HFFc6 (cell line): ENCODE data around the gene OCEL1. TPM values are rescaled to one million over a fixed set of nuclear protein-coding genes. Genes with fewer than 3 reads are reported as not detected.

Source experiments
- DNase-seq: peaks from one replicate; pipeline ENCODE4 v3.0.0-alpha.2; 2018
- H3K27ac Mint-ChIP-seq: 2 replicates; pipeline ENCODE4 v1.8.0; 2020; ENCODE audit warnings: mild to moderate bottlenecking, mixed read lengths
- H3K27me3 Mint-ChIP-seq: 2 replicates; pipeline ENCODE4 v1.8.0; 2021; ENCODE audit warnings: mild to moderate bottlenecking, moderate library complexity, mixed read lengths; ENCODE audit not compliant: insufficient read depth
- H3K36me3 Mint-ChIP-seq: 2 replicates; pipeline ENCODE4 v1.8.0; 2021; ENCODE audit warnings: low read depth, mixed read lengths
- H3K4me1 Mint-ChIP-seq: 2 replicates; pipeline ENCODE4 v1.8.0; 2020; ENCODE audit warnings: low read depth, mixed read lengths
- H3K4me3 Mint-ChIP-seq: 2 replicates; pipeline ENCODE4 v1.8.0; 2020; ENCODE audit warnings: mild to moderate bottlenecking, moderate library complexity, mixed read lengths
- H3K9me3 Mint-ChIP-seq: 2 replicates; pipeline ENCODE4 v1.8.0; 2020; ENCODE audit warnings: mild to moderate bottlenecking, mixed read lengths
- total RNA-seq, 6 experiments: library from RNA; stranded (reverse); fragmentation: NEBNext Ultra II Directional; extraction: Animal tissue kit (Norgen Biotek cat#: 25700); gene quantifications; 2 replicates in 1 of 6; 3 replicates in 5 of 6; pipeline ENCODE4 v1.2.3, GENCODE V29; 2021
- TF ChIP-seq, protein P1 (sequence below): fragments of 200-600 bp; sonication (generic); IDR thresholded peaks from 2 replicates; pipeline ENCODE4 v1.5.0; 2021; ENCODE audit warnings: antibody characterized with exemption, mild to moderate bottlenecking

The OCEL1 gene
- total RNA-seq, 6 experiments from 2014 or later: 13.0 to 20.3 (median 17.4) TPM

DNA sequence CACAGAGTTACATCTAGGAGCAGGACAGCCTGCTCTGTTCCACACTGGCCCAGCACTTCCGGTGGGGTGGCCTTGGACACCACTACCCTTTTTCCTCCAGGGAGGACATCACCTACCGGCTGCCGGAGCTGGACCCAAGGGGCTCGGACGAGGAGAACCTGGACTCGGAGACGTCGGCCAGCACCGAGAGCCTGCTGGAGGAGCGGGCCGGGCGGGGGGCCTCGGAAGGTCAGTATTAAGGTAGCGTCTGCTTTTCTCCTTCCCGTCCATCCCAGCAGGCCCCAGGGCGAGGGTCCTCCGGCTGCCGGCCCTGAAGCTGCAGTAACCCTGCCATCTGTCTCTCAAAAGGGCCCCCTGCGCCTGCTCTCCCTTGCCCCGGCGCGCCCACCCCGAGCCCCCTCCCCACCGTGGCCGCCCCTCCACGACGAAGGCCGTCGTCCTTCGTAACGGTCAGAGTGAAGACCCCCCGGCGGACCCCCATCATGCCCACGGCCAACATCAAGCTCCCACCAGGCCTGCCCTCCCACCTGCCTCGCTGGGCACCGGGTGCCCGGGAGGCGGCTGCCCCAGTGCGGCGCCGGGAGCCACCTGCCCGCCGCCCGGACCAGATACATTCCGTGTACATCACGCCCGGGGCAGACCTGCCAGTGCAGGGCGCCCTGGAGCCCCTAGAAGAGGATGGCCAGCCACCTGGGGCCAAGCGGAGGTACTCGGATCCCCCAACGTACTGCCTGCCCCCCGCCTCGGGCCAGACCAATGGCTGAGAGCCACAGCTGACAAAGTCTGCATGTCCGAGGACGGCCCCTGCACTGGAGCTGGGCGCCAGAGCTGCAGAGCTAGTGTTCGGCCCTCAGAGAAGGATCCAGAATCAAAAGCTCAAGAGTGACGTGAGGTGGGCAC lies 14.2 kb upstream of the OCEL1 start:
- Mint-ChIP-seq H3K9me3 (no peaks in the 10 kb centered on the region), H3K4me1 (peaks cover 21% of the 10 kb centered on the region), H3K27me3 (peaks cover 7% of the 10 kb centered on the region), H3K4me3 (no peak overlapping the region), H3K36me3 (peaks cover 28% of the 10 kb centered on the region), H3K27ac (no peak overlapping the region)
- DNase-seq: no peak
- TF ChIP-seq, protein P1, sequence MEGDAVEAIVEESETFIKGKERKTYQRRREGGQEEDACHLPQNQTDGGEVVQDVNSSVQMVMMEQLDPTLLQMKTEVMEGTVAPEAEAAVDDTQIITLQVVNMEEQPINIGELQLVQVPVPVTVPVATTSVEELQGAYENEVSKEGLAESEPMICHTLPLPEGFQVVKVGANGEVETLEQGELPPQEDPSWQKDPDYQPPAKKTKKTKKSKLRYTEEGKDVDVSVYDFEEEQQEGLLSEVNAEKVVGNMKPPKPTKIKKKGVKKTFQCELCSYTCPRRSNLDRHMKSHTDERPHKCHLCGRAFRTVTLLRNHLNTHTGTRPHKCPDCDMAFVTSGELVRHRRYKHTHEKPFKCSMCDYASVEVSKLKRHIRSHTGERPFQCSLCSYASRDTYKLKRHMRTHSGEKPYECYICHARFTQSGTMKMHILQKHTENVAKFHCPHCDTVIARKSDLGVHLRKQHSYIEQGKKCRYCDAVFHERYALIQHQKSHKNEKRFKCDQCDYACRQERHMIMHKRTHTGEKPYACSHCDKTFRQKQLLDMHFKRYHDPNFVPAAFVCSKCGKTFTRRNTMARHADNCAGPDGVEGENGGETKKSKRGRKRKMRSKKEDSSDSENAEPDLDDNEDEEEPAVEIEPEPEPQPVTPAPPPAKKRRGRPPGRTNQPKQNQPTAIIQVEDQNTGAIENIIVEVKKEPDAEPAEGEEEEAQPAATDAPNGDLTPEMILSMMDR: no peak

DNA sequence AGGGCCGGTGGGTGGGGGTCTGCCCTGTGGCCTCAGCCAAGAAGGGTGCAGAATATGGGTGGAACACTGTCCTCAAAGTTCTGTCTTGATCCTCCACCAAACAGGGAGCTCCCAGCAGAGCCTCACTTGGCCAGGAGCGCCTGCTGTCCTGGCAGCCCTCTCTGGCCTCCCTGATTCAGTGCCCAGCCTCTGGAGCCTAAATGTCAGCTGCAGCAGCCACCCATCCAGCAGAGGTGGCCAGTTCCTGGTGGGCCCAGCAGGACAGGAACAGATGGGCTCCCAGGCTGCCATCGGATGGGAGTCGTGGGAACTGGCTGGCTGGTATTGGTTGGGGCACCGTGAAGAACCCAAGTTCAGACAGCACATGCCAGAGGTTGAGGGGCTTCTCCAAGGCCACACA lies 12.7 kb upstream of the OCEL1 start:
- peaks cover 34% of the 10 kb centered on the region for H3K36me3 Mint-ChIP-seq
- H3K4me3 Mint-ChIP-seq: no peak overlapping the region
- peaks cover 7% of the 10 kb centered on the region for H3K27me3 Mint-ChIP-seq
- TF ChIP-seq, protein P1: no peak
- peaks cover 21% of the 10 kb centered on the region for H3K4me1 Mint-ChIP-seq
- H3K9me3 Mint-ChIP-seq: no peaks in the 10 kb centered on the region
- no peak for DNase-seq
- H3K27ac Mint-ChIP-seq: no peak overlapping the region

DNA sequence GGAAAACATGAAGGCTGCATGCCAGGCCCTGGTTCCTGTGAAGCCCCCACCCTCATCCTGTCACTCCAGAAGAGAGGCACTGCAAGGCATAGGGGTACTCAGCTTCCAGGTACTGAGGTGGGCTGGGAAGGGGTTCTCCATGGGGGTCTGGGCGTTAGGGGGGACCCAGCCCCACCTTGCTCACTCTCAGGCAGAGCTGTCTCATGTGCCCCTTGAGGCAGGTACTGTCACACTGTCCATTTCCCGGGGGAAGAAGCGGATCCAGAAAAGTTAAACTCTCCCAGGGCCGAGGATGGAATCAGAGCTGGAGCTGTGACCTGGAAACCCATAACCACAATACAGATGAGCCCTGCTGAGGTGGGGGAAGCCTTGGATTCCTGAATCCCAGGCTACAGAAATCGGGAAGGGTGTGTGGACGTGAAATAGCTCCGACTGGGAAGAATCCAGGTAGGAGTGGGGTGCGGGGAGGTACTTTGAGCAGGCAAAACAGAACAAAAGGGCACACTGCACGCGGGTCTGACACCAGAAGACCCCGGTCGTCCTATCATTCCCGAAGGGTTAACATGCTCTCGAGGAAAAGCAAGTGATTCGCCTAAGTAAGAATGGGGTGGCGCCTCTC lies 11.4 kb upstream of the OCEL1 start:
- H3K27ac Mint-ChIP-seq: peak overlapping the region; percentile 94
- peak overlapping the region; percentile 89 for H3K4me3 Mint-ChIP-seq
- peaks cover 3% of the 10 kb centered on the region; the same call in 1 of the 2 replicates for H3K27me3 Mint-ChIP-seq
- TF ChIP-seq, protein P1: no peak
- H3K36me3 Mint-ChIP-seq: peaks cover 30% of the 10 kb centered on the region
- H3K4me1 Mint-ChIP-seq: peaks cover 18% of the 10 kb centered on the region
- DNase-seq: no peak
- H3K9me3 Mint-ChIP-seq: no peaks in the 10 kb centered on the region

DNA sequence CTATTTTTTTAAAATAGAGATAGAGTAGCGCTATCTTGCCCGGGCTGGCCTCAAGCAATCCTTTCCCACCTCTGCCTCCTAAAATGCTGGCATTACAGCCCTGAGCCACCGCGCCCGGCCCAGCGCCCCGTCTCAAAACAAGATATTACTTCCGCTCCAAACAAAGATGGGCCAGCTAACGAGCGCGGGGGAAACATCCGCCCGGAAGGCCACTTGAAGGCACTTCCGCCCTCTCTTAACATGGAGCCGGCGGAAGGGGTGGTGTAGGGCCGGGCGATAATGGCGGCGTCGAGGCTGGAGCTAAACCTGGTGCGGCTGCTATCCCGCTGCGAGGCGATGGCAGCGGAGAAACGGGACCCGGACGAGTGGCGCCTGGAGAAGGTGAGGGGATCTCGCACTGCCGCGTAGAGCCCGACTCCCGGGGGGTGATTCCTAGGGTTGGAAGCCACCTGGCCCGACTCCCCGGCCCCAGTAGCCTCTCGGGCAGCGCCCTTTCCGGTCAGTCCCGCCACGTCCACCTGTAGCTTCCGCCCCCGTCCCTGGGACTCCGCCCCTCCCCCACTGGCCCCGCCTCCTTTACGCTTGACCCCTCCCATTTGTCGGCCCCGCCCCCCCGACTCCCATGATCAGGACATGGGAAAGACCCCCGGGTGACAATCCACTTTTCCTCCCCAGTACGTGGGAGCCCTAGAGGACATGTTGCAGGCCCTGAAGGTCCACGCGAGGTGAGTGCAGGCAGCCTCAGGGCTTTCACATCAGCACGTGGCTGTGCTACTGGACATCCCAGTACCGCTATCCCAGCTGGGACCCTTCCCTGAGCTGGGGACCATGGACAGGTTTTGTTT lies 10.7 kb upstream of the OCEL1 start, which contains the start of gene USE1:
Gene USE1 (plus strand): TSS at position 231 of the 845 bp plus-strand sequence. CDS start 49 bp downstream, at position 280.
- TF ChIP-seq, protein P1: no peak
- Mint-ChIP-seq H3K27me3 (peaks cover 3% of the 10 kb centered on the region; the same call in 1 of the 2 replicates), H3K36me3 (peaks cover 30% of the 10 kb centered on the region), H3K4me1 (peaks cover 25% of the 10 kb centered on the region), H3K4me3 (peak within 1 kb of the TSS; percentile 89), H3K27ac (peak within 1 kb of the TSS; percentile 94), H3K9me3 (no peaks in the 10 kb centered on the region)
- DNase-seq: peak; percentile 76

DNA sequence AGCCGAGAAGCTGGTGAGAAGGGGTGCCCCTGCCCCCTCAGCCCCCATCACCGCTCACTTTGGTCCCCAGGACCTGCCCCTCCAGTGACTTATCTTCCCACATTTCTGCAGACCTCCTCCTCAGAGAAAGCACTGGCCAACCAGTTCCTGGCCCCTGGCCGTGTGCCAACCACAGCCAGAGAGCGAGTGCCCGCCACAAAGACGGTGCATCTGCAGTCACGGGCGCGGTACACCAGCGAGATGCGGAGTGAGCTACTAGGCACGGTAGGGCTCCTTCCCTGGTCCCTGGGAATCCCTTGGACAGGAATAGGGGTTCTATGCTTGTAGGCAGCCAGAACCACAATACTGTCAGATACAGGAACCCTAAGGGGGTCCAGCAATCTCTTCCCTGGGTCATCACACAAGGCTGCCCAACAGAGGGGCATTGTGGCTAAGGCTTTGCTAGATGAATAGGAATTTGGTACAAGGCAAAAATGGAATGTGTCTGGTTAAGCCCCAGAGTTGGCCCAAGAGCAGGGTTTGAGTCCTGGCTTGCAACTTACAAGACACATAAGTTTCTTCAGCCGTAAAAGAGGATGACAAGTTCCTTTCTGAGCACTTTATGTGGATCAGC lies 9.9 kb upstream of the OCEL1 start:
- H3K27ac Mint-ChIP-seq: peak overlapping the region; percentile 94; the same call in 1 of the 2 replicates

More for the DNA sequence above, 9.9 kb upstream of the OCEL1 start:
- TF ChIP-seq, protein P1: no peak
- H3K36me3 Mint-ChIP-seq: peaks cover 29% of the 10 kb centered on the region
- no peak for DNase-seq
- H3K27me3 Mint-ChIP-seq: peaks cover 3% of the 10 kb centered on the region; the same call in 1 of the 2 replicates
- peaks cover 27% of the 10 kb centered on the region for H3K4me1 Mint-ChIP-seq
- peak overlapping the region; percentile 89 for H3K4me3 Mint-ChIP-seq
- no peaks in the 10 kb centered on the region for H3K9me3 Mint-ChIP-seq
